ENCODE data around the gene SERPINE1. TPM values are rescaled to one million over a fixed set of nuclear protein-coding genes. Genes with fewer than 3 reads are reported as not detected.

Gene SERPINE1
- total RNA-seq, 1 donor, result 921 TPM

GRCh38 chr7:101164071-101164840 lies 37.4 kb downstream of the SERPINE1 start:
- TF ChIP-seq CTCF (IDR thresholded peaks at IDR 0.05; ENCODE audit: insufficient read depth, low read depth, low read length), result no peak
- peak; percentile 68 for DNase-seq (ENCODE audit: low read depth)
- peak overlapping the region; percentile 21 for H3K4me3 ChIP-seq (ENCODE audit: low read depth, low read length)

- TF ChIP-seq CTCF (IDR thresholded peaks at IDR 0.05; ENCODE audit: insufficient read depth, low read depth, low read length), result no peak
- DNase-seq (ENCODE audit: low read depth), result peak; percentile 95
- H3K4me3 ChIP-seq (ENCODE audit: low read depth, low read length), result peak within 1 kb of the TSS; percentile 47
Observed at GRCh38 chr7:101165075-101165957, 38.4 kb downstream of the SERPINE1 start, which contains the start of gene VGF. TSS of gene VGF (minus strand) at chr7:101165569. CDS start at chr7:101164843, 726 bp downstream.

- H3K4me3 ChIP-seq (ENCODE audit: low read depth, low read length), result peak overlapping the region; percentile 47
- TF ChIP-seq CTCF (IDR thresholded peaks at IDR 0.05; ENCODE audit: insufficient read depth, low read depth, low read length), result no peak
- DNase-seq (ENCODE audit: low read depth), result no peak
Observed at GRCh38 chr7:101165958-101166647, 39.2 kb downstream of the SERPINE1 start.

GRCh38 chr7:101166648-101166908 lies 39.7 kb downstream of the SERPINE1 start:
- DNase-seq (ENCODE audit: low read depth), result no peak
- no peak overlapping the region for H3K4me3 ChIP-seq (ENCODE audit: low read depth, low read length)
- no peak for TF ChIP-seq CTCF (IDR thresholded peaks at IDR 0.05; ENCODE audit: insufficient read depth, low read depth, low read length)

- DNase-seq (ENCODE audit: low read depth), result no peak
- TF ChIP-seq CTCF (IDR thresholded peaks at IDR 0.05; ENCODE audit: insufficient read depth, low read depth, low read length), result no peak
- H3K4me3 ChIP-seq (ENCODE audit: low read depth, low read length), result no peak overlapping the region
Observed at GRCh38 chr7:101166909-101167644, 40.2 kb downstream of the SERPINE1 start.

Measured in fibroblast of villous mesenchyme (primary cell).